Transverse colon (tissue), 4 donors: ENCODE data around the gene OPRM1. TPM values are rescaled to one million over a fixed set of nuclear protein-coding genes. Genes with fewer than 3 reads are reported as not detected.
"Not testable (repeated sequence)": the region's sequence is repeated elsewhere in the genome, so short reads cannot be mapped to it uniquely, and the experiment has no call there.

Source experiments
- DNase-seq: peaks from one replicate; pipeline ENCODE4 v3.0.0-alpha.2; 2019
- H3K27ac ChIP-seq, 4 donors: fragments of 200-600 bp; sonication (generic); 2 replicates each; pipeline ENCODE4 v1.5.1; 2016 to 2018; ENCODE audit warnings: inconsistent platforms in 4 of 4
- H3K27me3 ChIP-seq: fragments of 200-600 bp; sonication (generic); 2 replicates; pipeline ENCODE4 v1.5.1; 2017; ENCODE audit warnings: inconsistent platforms
- H3K36me3 ChIP-seq, 4 donors: fragments of 200-600 bp; sonication (generic); 2 replicates each; pipeline ENCODE4 v1.5.1; 2017 to 2019; ENCODE audit warnings: inconsistent platforms in 4 of 4
- H3K4me1 ChIP-seq, 4 donors: fragments of 200-600 bp; sonication (generic); 2 replicates each; pipeline ENCODE4 v1.5.1; 2017 to 2020; ENCODE audit warnings: inconsistent platforms in 4 of 4
- H3K4me3 ChIP-seq, 4 donors: fragments of 200-600 bp; sonication (generic); 1 replicate in 1 of 4; 2 replicates in 3 of 4; pipeline versions ENCODE4 v1.5.1 to v1.6.1; 2017 to 2019; ENCODE audit warnings: inconsistent platforms in 4 of 4
- H3K9me3 ChIP-seq, 2 donors: fragments of 200-600 bp; sonication (generic); 2 replicates each; pipeline ENCODE4 v1.5.1; 2017 to 2019; ENCODE audit warnings: inconsistent platforms in 2 of 2
- EP300 ChIP-seq: sonication (generic); formaldehyde crosslinking; IDR thresholded peaks from one replicate; pipeline ENCODE4 v1.6.1; 2017; ENCODE audit warnings: antibody characterized with exemption, low read depth
- POLR2A ChIP-seq: fragments of 450-650 bp; IDR thresholded peaks from one replicate; pipeline ENCODE4 v1.6.1; 2016; ENCODE audit warnings: antibody characterized with exemption, mild to moderate bottlenecking, moderate library complexity
- POLR2AphosphoS5 ChIP-seq, 3 donors: sonication (generic); formaldehyde crosslinking; IDR thresholded peaks; one replicate each; pipeline ENCODE4 v1.6.1; 2016; ENCODE audit warnings: antibody characterized with exemption in 3 of 3
- WGBS, 2 donors: methylation state at CpG; one replicate each; pipeline ENCODE4 v1.1.5; 2018; ENCODE audit warnings: low coverage in 1 of 2; 5-methylcytosine and 5-hydroxymethylcytosine counted together
- in situ Hi-C, 4 donors: fragments of 200-750 bp; cut with MboI; loops; one replicate each; pipeline versions ENCODE4 v1.15.0 to v1.15.1; 2017; ENCODE audit warnings: low sequenced_read_pairs in 3 of 4, low pct_ligation_motif_present in 1 of 4, low pct_unique_long_range_greater_than_20kb in 1 of 4
- intact Hi-C: fragments of 100-400 bp; cut with DNase I; formaldehyde crosslinking; loops from one replicate; pipeline ENCODE4 v1.15.1; 2023; ENCODE audit warnings: low total_unique reads
- total RNA-seq, 4 donors: library from RNA; depleted of rRNA; stranded (reverse); fragments of >200 nt; gene quantifications; one replicate each; pipeline ENCODE4 v1.1.0, GENCODE V29; 2016
- TF ChIP-seq, protein P1 (sequence below), 5 experiments: fragments of 200-600 bp in 3 of 5; fragments of 450-650 bp in 2 of 5; sonication (generic) in 3 of 5; IDR thresholded peaks; 1 replicate in 2 of 5; 2 replicates in 3 of 5; pipeline ENCODE4 v1.5.1; 2016 to 2017; ENCODE audit warnings: antibody characterized with exemption in 5 of 5, inconsistent platforms in 3 of 5, mild to moderate bottlenecking in 2 of 5, moderate library complexity in 1 of 5

Gene OPRM1
- total RNA-seq, 4 donors from 2014 or later = 0.64 TPM; not detected in 3

DNA sequence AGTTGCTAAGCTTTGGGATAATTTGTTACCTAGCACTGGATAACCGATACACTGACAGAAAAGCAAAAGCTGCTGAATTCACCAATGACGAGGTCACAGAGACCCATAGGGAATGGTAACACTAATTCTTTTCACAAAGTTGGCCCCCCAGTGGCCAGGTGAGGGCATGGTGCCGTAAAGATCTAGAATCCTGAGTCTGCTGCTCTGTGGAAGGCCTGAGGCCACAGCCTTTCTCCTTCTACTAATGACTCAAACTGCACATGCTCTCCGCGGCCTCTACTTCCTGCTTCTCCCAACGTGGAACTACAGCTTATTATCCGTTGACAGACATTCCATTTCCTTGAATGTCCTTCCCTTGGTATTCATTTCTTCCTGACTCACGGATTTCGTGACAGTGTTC is 127.1 kb downstream of the OPRM1 start:
- no peak overlapping the region for H3K27ac ChIP-seq
- H3K36me3 ChIP-seq = no peaks in the 10 kb centered on the region
- H3K4me1 ChIP-seq = no peaks in the 10 kb centered on the region
- no peaks in the 10 kb centered on the region for H3K9me3 ChIP-seq
- DNase-seq = no peak
- intact Hi-C loops = no loop called here
- no peak overlapping the region for H3K4me3 ChIP-seq
- in situ Hi-C loops = loop anchor here in 3 of 4 donors (25.0 kb wide), 3 partner anchors 121 to 496 kb away; partner anchors contain the start of gene IPCEF1 (in 1 of the 3)
- H3K27me3 ChIP-seq = no peaks in the 10 kb centered on the region
- TF ChIP-seq, protein P1, sequence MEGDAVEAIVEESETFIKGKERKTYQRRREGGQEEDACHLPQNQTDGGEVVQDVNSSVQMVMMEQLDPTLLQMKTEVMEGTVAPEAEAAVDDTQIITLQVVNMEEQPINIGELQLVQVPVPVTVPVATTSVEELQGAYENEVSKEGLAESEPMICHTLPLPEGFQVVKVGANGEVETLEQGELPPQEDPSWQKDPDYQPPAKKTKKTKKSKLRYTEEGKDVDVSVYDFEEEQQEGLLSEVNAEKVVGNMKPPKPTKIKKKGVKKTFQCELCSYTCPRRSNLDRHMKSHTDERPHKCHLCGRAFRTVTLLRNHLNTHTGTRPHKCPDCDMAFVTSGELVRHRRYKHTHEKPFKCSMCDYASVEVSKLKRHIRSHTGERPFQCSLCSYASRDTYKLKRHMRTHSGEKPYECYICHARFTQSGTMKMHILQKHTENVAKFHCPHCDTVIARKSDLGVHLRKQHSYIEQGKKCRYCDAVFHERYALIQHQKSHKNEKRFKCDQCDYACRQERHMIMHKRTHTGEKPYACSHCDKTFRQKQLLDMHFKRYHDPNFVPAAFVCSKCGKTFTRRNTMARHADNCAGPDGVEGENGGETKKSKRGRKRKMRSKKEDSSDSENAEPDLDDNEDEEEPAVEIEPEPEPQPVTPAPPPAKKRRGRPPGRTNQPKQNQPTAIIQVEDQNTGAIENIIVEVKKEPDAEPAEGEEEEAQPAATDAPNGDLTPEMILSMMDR (IDR thresholded peaks at IDR 0.05) = no peak
- TF ChIP-seq POLR2A = no peak
- no peak for TF ChIP-seq POLR2AphosphoS5 (IDR thresholded peaks at IDR 0.05)
- TF ChIP-seq EP300 = no peak
- WGBS, 2 donors = 80 to 89% methylated on average over 7 to 9 of the region's 9 CpGs

DNA sequence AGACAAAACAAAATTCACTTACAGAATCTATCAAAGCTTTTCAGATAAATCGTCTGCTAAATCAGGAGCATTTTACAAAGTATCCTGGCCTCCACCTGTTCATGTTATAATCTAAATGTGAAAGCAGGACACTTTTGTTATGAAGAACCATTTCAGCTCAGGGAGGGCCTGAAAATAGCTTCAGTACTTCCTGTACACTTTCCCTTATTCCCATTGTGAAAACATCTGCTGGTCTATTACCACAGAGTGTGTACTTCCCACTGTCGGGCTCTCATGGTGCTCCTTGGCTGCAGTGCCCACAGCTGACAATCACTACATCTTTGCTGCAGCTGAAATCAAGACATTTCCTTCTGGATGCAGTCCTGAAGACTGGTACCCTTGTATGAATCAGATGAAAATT is 128.1 kb downstream of the OPRM1 start:
- no peak overlapping the region for H3K4me3 ChIP-seq
- no peak for TF ChIP-seq POLR2AphosphoS5 (IDR thresholded peaks at IDR 0.05)
- DNase-seq = no peak
- intact Hi-C loops (no loop called here), in situ Hi-C loops (loop anchor here in 3 of 4 donors (25.0 kb wide), 3 partner anchors 120 to 495 kb away; partner anchors contain the start of gene IPCEF1 (in 1 of the 3))
- no peak overlapping the region for H3K27ac ChIP-seq
- H3K36me3 ChIP-seq = no peaks in the 10 kb centered on the region
- H3K9me3 ChIP-seq = no peaks in the 10 kb centered on the region
- WGBS, 2 donors = 77 to 83% methylated on average over 1 to 2 of the region's 2 CpGs
- H3K27me3 ChIP-seq = no peaks in the 10 kb centered on the region
- H3K4me1 ChIP-seq = no peaks in the 10 kb centered on the region

DNA sequence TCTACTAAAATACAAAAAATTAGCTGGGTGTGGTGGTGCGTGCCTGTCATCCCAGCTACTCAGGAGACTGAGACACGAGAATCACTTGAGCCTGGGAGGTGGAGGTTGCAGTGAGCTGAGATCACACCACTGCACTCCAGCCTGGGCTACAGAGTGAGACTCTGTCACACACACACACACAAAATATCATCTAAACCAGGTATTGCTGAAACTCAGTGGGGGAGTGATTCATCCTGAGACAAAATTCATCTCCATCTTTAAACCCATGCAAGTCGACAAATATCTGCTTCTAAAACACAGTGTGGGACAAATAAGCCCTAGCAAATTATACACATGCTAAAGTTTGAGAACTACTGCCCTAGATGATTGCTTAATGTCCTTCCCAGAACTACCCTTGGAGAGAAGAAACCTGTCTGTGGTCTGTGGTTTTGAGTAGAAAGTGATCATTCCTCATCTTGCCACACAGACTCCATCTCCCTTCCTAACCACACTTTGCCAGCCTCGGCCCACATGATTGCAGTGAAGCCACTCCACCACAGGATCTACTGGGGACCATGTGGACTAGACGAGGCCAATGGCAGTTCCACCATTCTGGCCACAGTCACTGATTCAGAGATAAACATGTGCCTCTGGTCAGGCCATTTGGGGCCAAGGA is 130.3 kb downstream of the OPRM1 start:
- H3K9me3 ChIP-seq = no peaks in the 10 kb centered on the region
- no peak for TF ChIP-seq POLR2A
- TF ChIP-seq, protein P1 (IDR thresholded peaks at IDR 0.05) = no peak
- no peak for TF ChIP-seq EP300
- TF ChIP-seq POLR2AphosphoS5 (IDR thresholded peaks at IDR 0.05) = no peak
- no peak overlapping the region for H3K4me3 ChIP-seq
- WGBS, 2 donors = 78 to 80% methylated on average over 2 to 5 of the region's 5 CpGs
- DNase-seq = no peak
- no peaks in the 10 kb centered on the region for H3K36me3 ChIP-seq
- in situ Hi-C loops = loop anchor here in 3 of 4 donors (25.0 kb wide), 3 partner anchors 118 to 493 kb away; partner anchors contain the start of gene IPCEF1 (in 1 of the 3)
- H3K27me3 ChIP-seq = no peaks in the 10 kb centered on the region
- H3K4me1 ChIP-seq = no peaks in the 10 kb centered on the region
- no peak overlapping the region for H3K27ac ChIP-seq
- intact Hi-C loops = no loop called here

DNA sequence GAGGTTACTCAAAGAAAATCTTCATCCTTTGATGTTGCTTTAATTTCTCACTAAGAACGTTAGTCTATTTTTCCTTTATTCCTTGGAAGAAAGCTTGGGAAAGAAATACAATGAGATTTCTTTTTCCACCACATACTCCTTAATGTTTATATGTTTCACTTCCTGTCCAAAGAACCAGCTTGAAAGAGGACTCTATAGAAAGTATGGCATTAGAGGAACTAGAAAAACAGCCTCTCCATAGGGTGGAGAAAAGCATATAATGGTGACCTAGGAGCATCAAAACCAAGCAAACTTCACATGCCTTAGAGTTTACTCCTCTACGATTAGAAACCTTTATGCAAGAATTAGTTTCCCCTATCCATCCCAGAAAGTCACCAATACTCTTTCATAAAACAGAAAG is 131.1 kb downstream of the OPRM1 start:
- 74 to 90% methylated on average over 2 of the region's 2 CpGs for WGBS, 2 donors
- TF ChIP-seq POLR2A (no peak), POLR2AphosphoS5 (IDR thresholded peaks at IDR 0.05) (no peak), EP300 (no peak)
- TF ChIP-seq, protein P1 (IDR thresholded peaks at IDR 0.05) = no peak

DNA sequence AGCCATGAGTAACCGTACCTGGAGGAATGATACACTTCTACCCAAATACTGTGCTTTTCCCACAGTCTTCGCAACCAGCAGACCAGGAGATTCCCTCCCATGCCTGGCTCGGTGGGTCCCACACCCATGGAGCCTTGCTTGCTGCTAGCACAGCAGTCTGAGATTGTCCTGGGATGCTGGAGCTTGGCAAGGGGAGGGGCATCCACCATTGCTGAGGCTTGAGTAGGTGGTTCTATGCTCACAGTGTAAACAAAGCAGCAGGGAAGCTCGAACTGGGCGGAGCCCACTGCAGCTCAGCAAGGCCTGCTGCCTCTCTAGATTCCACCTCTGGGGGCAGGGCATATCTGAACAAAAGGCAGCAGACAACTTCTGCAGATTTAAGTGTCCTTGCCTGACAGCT is 133.4 kb downstream of the OPRM1 start:
- 83 to 92% methylated on average over 1 to 5 of the region's 5 CpGs for WGBS, 2 donors
- in situ Hi-C loops = loop anchor here in 3 of 4 donors (25.0 kb wide), 3 partner anchors 115 to 490 kb away; partner anchors contain the start of gene IPCEF1 (in 1 of the 3)
- DNase-seq, H3K36me3 ChIP-seq, H3K27me3 ChIP-seq, intact Hi-C loops, H3K4me1 ChIP-seq, H3K9me3 ChIP-seq, H3K4me3 ChIP-seq, H3K27ac ChIP-seq: not testable (repeated sequence)

More for the DNA sequence above, 131.1 kb downstream of the OPRM1 start:
- H3K36me3 ChIP-seq = no peaks in the 10 kb centered on the region
- intact Hi-C loops (no loop called here), in situ Hi-C loops (loop anchor here in 3 of 4 donors (25.0 kb wide), 3 partner anchors 117 to 492 kb away; partner anchors contain the start of gene IPCEF1 (in 1 of the 3))
- H3K27ac ChIP-seq = no peak overlapping the region
- no peaks in the 10 kb centered on the region for H3K27me3 ChIP-seq
- no peak for DNase-seq
- H3K9me3 ChIP-seq = no peaks in the 10 kb centered on the region
- no peaks in the 10 kb centered on the region for H3K4me1 ChIP-seq
- H3K4me3 ChIP-seq = no peak overlapping the region
